ENCODE results near the gene FHL1.
"Not testable (repeated sequence)": the region's sequence is repeated elsewhere in the genome, so short reads cannot be mapped to it uniquely, and the experiment has no call there.

FHL1 gene

GRCh38 chrX:136211766-136212556 is 64.6 kb downstream of the FHL1 start:
- DNase-seq, result no peak

DNA sequence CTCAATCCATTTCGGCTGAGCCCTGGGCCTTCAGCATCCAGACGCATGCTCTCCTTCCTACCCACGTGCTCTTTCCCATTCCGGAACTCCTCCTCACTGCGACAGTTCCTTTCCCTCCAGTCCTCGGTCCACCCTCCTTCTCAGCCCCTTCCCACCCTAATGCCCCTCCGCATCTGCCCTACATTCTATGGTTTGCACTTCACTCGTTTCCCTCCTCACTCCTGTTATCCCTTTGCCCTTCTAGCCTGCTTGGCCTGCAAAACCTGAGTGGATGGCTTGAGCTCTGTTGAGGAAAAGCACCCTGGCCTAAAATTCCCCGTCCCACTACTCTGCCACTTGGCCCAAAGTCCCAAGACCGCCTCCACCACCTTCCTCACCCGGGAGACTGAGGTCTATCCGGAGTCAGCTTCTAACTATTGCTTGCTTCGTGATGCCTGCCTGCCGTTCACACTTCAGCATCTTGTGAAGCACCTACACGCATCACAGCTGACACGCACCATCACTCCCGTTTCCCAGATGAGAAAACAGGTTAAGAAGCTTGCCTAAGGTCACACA is 65.3 kb downstream of the FHL1 start:
- DNase-seq, result no peak

DNA sequence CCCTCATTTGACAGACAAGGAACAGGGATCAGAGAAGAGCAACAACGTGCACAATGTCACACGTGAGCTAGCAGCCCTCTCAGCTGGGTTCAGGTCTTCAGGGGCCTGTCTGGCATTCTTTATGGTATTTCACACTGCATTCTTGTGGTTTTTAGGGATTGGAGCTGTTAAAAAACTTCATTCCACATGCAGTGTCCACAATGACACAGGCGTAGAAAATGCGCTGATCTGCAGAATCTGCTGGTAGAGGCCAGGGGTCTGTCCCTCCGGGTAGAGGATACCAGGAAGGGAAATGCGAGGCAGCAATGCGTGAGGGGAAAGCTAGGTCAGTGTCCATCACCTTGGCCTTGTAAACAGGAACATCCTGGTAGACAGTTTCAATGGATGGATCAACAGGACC is 67.2 kb downstream of the FHL1 start:
- DNase-seq, result no peak

- DNase-seq, result no peak
These were observed 68.2 kb downstream of the FHL1 start for GRCh38 chrX:136215559-136215958.

DNA sequence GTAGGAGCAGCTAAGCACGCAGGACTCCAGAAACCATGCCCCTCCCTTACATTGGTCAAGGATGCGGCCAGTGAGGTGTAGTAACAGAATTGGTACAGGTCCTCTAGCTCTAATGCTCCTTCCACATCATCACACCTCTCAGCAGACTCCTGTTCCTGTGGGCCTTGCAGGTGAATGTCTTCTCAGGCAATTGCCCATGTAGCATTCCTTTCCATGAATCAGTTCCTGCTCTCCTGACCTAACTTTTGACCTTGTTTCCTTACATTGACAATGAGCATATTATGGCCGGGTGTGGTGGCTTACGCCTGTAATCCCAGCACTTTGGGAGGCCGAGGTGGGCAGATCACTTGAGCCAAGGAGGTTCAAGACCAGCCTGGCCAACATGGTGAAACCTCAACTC is 72.6 kb downstream of the FHL1 start:
- DNase-seq, result no peak

DNA sequence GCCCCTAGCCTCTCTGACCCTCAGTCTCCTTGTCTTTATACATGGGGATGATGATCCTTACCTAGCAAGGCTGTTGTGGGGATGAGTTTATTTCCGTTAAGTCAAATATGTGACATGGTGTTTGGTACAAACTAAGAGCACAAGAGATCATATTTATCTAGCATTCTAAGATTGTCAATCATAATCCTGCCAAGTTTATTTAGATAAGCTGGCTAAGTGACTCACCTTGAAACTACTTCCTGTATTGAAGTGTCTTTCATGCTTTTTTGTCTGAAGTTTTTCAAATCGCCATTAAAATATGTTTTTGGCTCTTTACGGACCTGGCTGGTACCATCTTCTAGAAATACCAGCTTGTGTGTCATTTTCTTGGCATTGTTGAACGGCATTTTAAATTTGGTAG is 73.2 kb downstream of the FHL1 start:
- no peak for DNase-seq

GRCh38 chrX:136220951-136221350 is 73.6 kb downstream of the FHL1 start:
- DNase-seq, result no peak

DNA sequence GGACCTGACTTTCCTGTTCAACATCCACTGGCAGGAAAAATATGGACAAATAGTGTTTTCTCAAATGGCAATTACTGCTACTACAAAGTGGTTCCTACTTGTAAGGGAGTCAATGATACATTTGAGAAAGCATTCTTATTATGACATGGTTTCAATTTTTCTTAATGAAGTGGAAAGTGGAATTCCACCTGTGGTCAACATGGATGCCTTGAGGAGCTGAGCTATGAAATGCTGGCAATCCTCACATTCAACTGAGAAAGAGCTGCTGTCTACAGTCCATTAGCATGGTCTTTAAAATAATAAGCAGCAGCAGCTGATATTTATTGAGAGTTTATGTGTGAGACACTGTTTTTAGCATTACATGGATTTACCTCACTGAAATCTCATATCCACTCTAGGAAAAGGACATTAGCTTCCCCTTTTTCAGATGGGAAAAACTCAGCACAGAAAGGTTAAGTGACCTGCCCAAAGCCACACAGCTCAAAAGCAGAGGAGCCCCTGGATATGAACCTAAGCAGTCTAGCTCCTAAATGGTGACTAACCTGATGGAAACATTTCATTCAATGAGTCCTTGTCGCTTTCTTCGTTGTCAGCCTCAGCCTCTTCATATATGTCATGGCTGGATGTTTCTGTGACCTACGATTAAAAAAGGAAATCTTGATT is 74.6 kb downstream of the FHL1 start:
- no peak for DNase-seq

GRCh38 chrX:136227074-136227473 is 79.7 kb downstream of the FHL1 start:
- DNase-seq, result no peak

- no peak for DNase-seq
These were observed 80.9 kb downstream of the FHL1 start for GRCh38 chrX:136227948-136228838.

GRCh38 chrX:136228839-136229207 is 81.5 kb downstream of the FHL1 start:
- DNase-seq, result no peak

- DNase-seq, result no peak
These were observed 89.7 kb downstream of the FHL1 start for GRCh38 chrX:136237074-136237473.

GRCh38 chrX:136237849-136238248 is 90.5 kb downstream of the FHL1 start:
- not testable (repeated sequence) for DNase-seq

DNA sequence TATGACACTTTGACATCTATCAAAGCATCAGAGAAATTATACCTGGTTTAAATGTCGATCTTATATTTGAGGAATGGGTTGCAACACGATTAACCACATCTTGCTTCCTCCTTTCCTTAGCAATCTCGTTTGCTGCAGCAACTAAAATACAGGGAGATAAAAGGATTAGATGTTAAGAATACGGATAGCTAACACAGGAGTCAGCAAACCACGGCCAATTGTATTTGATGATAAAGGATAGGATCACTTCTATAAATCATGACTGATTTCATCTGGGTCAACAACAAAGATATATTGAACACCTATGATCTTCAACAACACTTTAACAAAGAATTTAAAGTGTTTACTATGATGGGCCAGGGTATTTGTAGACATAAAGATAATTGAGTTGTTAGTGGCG is 98.9 kb downstream of the FHL1 start:
- no peak for DNase-seq

DNA sequence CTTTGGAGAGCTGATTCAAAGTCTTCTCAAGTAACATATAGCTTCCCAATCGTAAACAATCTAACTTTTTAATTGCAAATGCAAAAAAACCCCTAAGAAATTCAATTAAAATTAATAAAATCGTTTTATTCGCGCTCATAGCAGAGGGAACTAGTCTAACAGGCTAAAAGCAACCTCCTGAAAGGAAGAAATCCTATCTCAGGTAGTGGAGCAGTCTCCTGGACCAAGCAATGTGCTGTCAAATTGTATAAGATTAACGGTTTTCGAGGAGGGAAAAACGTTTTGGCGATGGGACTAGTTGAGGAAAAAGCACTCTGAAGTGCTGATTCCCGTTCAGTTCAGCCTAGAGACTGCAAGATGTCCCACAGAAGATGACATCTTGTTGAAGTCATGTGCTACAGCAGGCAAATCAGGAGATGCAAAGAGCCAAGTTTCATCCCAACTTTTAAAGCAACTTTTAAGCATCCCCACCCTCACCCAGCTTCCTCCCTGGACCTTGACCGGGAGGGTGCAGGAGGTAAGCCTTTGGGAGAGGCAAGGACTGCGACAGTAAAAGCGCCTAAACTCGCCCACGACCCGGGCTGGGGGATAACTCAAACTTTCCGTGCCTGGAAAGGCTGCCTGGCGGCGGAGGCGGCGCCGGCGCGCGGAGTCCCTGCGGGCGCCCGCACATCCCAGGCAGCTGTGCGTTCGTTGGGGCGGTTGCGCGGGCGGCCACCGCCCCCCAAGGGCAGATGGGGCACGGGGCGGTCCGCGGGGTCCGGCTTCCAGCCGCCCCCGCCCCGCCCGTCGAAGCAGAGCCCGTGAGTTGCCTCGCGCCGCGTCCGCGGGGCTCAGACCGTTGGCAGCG is 103.1 kb downstream of the FHL1 start:
- DNase-seq, result peak in 1 of 2 donors; percentile 1

DNA sequence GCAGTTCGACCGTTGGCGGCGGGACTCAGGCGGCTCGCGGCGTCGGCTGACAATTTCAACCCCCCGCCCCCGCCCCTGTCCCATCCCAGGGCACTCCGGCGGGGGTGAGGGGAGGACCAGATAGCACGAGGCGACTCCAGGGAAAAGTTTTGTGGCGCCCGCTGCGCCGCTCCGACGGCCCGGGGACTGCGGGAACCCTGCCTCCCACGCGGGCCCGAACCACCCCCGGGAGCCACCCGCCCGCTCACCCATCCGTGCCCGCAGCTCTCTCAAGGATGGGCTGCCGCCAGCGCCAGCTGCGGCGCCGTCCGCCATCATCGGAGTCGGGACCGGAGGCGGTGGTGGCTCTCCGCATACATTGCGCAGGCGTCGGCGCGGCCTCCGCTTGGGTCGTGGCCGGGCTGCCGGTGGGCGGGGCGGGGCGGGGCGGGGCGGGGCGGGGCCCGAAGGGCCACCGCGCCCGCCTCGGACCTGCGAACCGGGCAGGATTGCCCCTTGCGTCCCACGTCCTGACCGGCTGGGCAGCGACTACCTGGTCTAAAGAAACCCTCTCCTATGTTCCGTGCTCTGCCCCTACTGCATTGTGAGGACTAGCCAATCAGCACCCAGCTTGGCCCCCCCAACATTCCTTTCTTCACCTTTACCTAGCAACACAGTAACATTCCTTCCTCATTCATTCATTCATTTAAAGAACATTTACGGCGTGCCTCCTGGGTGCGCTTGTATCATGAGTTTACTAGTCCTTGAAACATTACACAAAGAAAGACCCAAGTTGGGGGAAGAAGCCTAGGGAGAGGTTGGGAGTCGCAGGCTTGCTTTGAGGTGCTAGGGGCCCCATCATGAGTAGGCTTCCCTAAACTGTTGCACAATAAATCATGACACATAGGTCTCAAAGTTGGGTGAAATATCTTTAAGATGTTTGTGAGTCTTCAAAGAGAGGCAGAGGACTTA is 104.0 kb downstream of the FHL1 start, which contains the start of gene MAP7D3:
MAP7D3 (minus strand) TSS at position 360 of the 951 bp plus-strand sequence; CDS start at position 318, 42 bp downstream.
- DNase-seq, result peak; percentile 73 to 79

DNA sequence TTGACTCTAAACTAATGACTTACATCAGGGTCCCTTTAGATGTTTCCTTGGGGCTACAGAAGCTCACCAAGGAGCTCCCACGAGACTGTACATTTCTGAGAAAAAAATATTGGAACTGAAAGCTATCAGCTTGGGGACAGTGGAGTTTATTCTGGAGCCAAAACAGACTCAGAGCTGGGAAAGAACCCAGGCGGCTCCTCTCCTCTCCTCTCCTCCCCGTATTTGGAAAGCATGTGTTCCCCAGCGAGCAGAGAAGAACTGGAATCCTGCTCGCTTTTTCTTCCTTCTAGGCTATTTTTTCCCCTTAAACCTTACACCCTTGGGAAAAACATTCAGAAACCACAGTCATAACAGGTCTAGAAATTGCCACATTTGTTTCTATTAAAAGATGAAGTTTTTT is 108.2 kb downstream of the FHL1 start:
- DNase-seq, result no peak

DNA sequence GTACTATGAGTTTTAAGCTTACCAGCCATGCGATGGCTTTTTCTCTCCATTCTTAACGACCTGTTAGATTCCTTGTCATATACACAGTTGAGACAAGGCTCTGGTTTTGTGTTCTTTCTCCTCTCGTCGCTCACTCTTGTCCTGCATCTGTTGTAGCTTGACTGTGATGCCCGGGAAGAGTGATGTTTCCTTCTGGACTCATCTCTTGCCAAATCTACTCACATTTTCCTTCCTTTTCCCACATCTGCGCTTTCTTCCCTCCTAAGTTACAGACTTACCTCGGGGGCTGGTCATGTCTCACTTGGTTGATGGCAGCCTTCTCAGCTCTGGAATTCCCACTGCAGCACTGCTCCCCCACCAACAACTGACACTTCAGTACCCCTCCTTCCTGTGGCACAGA is 108.7 kb downstream of the FHL1 start:
- no peak for DNase-seq

DNA sequence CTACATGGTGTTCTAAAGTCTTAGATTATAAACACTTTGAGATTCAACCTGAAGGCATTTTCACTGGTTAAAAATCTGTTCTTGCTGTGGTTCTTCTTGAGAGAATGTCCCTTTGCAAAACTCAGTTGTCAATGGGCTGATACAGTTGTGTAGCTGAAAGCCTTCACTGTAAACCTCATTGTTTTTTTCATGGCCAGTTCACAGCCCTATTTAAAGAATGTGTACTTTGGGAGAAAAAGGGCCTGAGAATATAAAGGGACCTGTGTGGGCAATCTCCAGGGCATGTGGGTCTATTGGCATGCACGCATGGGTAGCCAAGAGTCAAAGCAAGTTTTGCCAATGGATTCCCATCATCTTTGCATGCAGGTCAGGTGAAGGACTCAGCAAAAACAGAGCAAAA is 111.6 kb downstream of the FHL1 start:
- DNase-seq, result no peak

GRCh38 chrX:136259543-136259942 is 112.2 kb downstream of the FHL1 start:
- DNase-seq, result peak in 1 of 2 donors; percentile 11

DNA sequence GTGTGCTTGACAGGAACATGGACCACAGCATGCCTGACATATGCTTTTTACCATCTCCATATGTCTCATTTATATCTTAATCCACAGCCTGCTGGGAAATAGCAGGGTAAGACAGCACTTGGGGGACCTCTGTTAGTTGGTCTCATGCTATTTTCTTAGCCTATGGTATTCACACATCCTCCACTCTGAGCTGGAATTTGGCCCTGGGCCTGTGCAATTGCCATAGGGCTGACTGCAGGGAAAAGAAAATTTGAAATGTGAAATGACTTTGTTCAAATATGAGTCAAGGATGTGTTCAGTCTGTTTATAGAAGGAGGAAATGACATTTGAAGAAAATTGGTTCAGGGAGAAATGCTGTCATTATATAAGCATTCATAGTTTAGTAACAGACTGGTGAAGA is 113.4 kb downstream of the FHL1 start:
- no peak for DNase-seq

Data from CD4-positive, alpha-beta T cell treated with Interleukin-1 beta for 1 hour (primary cell).